HUES6 (cell line): Measurements from ENCODE around the gene ZMPSTE24.

Experiments
- H3K27ac ChIP-seq: 2 replicates; pipeline ENCODE4 v1.7.0; 2013; ENCODE audit warnings: low read depth, mild to moderate bottlenecking, low read length, inconsistent platforms
- H3K27me3 ChIP-seq: 2 replicates; pipeline ENCODE4 v1.6.1; 2013; ENCODE audit warnings: low read length; ENCODE audit not compliant: control insufficient read depth, insufficient read depth
- H3K36me3 ChIP-seq: 2 replicates; pipeline ENCODE4 v1.6.1; 2013; ENCODE audit warnings: low read length; ENCODE audit not compliant: control insufficient read depth, insufficient read depth
- H3K4me1 ChIP-seq: 2 replicates; pipeline ENCODE4 v1.6.1; 2013; ENCODE audit warnings: low read length; ENCODE audit not compliant: control insufficient read depth, insufficient read depth
- H3K4me3 ChIP-seq: 2 replicates; pipeline ENCODE4 v1.5.1; 2013; ENCODE audit warnings: low read depth, low read length
- H3K9ac ChIP-seq: one replicate; pipeline ENCODE4 v1.6.1; 2013; ENCODE audit warnings: mild to moderate bottlenecking, low read length
- H3K9me3 ChIP-seq: 2 replicates; pipeline ENCODE4 v1.6.1; 2013; ENCODE audit warnings: low read depth, low read length; ENCODE audit not compliant: control insufficient read depth, insufficient read depth

Gene ZMPSTE24

DNA sequence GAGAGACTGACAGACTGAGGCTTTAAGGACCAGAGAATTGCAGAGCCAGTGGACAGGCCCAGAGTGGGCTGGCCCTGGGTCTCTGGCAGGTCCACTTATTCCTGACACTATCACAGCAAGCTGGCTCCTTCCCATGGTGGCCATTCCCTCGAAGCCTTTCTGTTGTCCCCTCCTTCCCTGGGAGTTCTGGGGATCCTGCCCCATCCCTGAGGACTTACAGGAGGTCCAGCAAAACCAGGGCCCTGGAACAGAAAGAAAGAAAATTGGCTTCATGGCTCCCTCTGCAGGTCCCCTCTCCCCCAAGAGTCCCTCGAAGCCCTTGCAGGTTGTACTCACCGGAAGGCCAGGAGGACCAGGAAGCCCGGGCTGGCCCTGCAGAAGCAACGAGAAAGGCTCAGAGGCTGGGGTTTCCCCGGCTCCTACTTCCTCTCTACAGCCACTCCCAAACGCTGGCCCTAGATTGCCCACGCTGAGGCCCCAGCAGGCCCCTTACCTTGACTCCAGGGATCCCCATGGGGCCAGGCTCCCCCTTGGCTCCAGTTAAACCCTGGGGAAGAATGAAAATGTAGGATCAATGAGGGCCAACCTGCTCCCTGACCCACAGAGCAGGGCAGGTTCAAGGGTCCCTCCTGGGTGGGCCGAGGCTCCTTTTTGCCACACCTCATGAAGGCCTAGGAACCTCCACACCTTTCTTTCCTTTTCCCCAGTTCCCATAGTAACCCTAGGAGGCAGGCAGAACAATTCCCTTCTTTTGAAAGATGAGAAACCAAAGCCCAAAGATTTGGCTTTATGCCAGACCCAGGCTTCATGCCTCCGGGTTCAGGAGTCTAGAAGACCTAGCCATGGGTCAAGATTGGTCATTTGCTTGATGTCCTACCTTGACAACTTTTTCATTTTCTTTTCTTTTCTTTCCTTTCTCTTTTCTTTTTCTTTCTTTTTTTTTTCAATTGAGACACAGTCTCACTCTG lies 54.5 kb downstream of the ZMPSTE24 start:
- no peaks in the 10 kb centered on the region for H3K9me3 ChIP-seq
- H3K9ac ChIP-seq, result no peak overlapping the region
- H3K27me3 ChIP-seq, result peaks cover 40% of the 10 kb centered on the region
- H3K36me3 ChIP-seq, result peaks cover 4% of the 10 kb centered on the region; the same call in 1 of the 2 replicates
- no peak overlapping the region for H3K27ac ChIP-seq
- no peak overlapping the region for H3K4me3 ChIP-seq
- peaks cover 17% of the 10 kb centered on the region for H3K4me1 ChIP-seq

DNA sequence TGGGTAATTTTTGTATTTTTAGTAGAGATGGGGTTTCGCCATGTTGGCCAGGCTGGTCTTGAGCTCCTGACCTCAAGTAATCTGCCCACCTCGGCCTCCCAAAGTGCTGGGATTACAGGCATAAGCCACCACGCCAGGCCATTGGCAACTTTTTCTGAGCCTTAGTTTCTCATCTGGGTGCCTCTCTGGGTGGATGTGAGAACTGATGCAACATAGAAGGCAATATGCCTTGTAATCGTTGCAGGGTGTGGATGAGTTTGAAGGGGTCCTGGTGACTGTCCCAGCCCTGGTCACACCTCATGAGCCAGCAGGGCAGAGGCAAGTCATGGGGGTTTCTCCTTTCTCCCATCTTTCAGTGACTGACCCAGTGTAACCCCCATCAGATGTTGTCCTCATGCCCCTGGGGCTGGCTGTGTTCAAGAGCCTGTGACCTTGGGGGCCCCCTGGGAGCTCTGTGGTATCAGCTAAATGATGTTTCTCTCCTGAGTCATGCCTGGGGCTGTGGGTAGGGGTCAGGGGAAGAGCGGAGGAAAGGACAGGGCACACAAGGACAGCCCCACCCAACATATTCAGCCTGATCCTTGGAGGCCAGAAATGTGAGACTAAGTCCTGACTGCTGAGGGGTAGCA lies 55.4 kb downstream of the ZMPSTE24 start:
- H3K27me3 ChIP-seq, result peaks cover 47% of the 10 kb centered on the region
- H3K4me3 ChIP-seq, result no peak overlapping the region
- peaks cover 21% of the 10 kb centered on the region for H3K4me1 ChIP-seq
- H3K36me3 ChIP-seq, result peaks cover 4% of the 10 kb centered on the region; the same call in 1 of the 2 replicates
- H3K27ac ChIP-seq, result no peak overlapping the region
- no peak overlapping the region for H3K9ac ChIP-seq
- no peaks in the 10 kb centered on the region for H3K9me3 ChIP-seq

DNA sequence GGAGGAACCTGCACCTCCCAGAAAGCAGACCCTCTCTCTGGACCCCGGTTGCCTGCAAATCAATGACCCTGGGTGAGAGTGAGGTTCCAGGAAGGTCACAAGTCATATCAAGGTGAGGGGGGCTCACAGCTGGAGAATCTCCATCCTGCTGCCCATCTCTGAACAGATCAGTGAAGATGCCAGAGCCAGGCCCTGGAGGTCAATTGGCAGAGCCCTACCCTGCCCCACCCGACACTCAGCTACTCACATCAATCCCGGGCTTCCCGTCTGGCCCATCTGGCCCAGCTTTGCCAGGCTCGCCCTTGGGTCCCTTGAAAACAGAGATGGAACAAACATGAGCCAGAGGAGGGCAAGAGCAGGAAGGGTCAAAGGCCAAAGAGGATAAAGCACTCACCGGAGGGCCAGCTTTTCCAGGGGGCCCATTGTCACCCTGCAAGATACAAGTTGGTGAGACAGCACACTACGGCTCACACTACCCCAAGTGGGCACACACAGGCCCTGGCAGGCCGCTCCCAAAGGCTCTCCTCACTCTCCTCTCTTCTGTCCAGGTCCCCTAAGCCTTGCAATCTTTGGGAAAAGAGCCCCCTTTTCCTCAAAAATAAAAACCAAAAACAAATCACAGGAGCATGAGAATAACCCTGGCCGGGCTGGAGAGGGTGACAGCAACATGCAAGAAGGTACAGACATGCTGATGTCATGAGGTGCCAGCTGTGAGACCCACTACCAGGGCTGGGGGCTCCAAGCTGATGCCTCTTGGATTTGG lies 56.1 kb downstream of the ZMPSTE24 start:
- Histone ChIP-seq H3K36me3 (peaks cover 4% of the 10 kb centered on the region; the same call in 1 of the 2 replicates), H3K27me3 (peaks cover 54% of the 10 kb centered on the region), H3K9me3 (no peaks in the 10 kb centered on the region), H3K4me3 (peak overlapping the region; percentile 23; the same call in 1 of the 2 replicates), H3K27ac (no peak overlapping the region), H3K9ac (peak overlapping the region; percentile 34), H3K4me1 (peaks cover 21% of the 10 kb centered on the region)

DNA sequence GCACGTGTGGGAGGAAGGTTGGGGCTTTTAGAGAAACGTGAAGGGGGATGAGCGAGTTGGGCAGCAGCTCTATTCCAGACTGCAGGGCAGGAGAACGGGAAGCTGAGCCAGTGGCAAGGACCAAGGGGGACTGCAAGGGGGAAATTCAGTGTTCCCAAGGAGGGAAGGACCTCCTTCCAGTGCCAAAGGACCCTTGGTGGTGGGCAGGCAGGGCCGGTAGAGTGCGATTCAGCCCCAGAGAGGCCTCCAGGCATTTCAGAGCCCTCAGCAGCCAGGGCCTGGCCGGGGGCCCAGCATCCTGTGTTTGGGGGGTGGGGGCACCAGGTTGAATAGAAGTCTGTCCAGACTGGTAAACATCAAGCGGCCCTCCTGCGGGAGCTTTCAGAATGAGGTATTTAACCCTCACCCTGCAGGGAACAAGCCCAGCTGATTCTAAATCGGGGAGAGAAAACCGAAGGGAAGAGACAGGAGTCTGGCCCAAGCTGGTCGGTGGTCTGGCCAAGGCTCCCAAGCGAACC lies 56.7 kb downstream of the ZMPSTE24 start:
- peak overlapping the region; percentile 78 for H3K4me3 ChIP-seq
- peaks cover 54% of the 10 kb centered on the region for H3K27me3 ChIP-seq
- no peak overlapping the region for H3K27ac ChIP-seq
- H3K9me3 ChIP-seq, result no peaks in the 10 kb centered on the region
- peak overlapping the region; percentile 34 for H3K9ac ChIP-seq
- H3K36me3 ChIP-seq, result no peaks in the 10 kb centered on the region
- H3K4me1 ChIP-seq, result peaks cover 21% of the 10 kb centered on the region

DNA sequence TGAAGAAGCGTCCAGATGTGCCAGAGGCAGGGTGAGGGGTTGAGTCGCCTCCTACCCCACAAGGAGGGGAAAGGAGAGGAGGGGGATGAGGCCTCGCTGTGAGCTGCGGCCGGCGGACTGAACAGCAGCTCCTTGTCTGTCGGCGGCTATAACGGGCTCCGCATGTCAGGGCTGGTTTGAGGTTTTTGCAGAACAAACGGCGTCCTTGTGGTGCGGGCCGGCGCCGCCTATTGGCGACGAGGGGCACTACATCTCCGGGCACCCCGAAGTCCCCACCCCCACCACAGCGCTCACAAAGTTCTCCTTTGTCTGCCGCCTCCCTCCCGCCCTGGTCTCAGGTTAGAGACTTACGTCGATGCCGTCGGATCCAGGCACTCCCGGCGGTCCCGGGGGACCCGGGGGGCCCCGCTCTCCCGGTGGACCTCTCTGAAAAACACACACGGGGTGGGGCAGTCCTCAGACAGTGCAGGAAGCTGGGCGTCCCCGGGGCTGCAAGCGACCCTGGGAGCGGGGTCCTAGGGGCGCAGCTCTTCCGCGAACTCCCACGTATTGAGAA lies 57.3 kb downstream of the ZMPSTE24 start:
- H3K4me3 ChIP-seq, result peak overlapping the region; percentile 78
- no peaks in the 10 kb centered on the region for H3K36me3 ChIP-seq
- peak overlapping the region; percentile 57 for H3K9ac ChIP-seq
- H3K4me1 ChIP-seq, result peaks cover 21% of the 10 kb centered on the region
- no peaks in the 10 kb centered on the region for H3K9me3 ChIP-seq
- H3K27me3 ChIP-seq, result peaks cover 54% of the 10 kb centered on the region
- H3K27ac ChIP-seq, result no peak overlapping the region

DNA sequence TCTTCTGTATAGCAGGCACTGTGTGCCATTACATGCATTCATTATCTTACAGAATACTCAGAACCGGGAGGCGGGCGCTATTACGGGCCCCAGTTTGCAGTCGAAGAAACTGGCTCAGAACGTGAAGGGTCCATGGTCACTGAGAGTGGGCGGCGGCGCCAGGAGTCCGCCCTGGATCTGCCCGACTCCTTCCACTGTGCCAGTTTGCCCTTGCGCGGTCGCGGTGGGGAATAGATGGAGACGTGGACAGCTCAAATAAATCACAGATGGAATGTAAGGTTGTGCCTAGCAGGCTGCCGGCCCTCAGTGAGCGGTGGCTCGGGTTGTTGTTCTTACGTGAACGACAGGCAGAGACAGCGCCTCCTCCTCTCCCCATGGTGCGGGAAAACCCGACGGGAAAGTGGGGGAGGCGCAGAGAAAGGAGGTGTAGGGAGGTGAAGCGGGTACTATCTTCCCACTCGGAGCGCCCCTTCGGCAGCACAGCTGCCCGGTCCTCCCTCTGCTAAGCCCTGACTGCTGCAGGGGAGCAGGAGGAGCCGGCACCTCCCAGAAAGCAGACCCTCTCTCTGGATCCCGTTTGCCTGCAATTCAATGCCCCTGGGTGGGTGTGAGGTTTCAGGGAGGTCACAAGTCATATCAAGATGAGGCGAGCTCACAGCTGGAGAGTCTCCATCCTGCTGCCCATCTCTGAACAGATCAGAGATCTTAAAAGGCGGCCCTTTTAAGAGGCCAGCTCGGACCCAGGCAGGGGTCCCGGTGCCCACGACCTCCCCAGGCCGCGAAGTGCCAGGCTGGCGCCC lies 58.0 kb downstream of the ZMPSTE24 start:
- H3K4me1 ChIP-seq, result peaks cover 21% of the 10 kb centered on the region
- H3K9ac ChIP-seq, result peak overlapping the region; percentile 57
- peaks cover 54% of the 10 kb centered on the region for H3K27me3 ChIP-seq
- H3K27ac ChIP-seq, result no peak overlapping the region
- H3K4me3 ChIP-seq, result peak overlapping the region; percentile 78
- H3K9me3 ChIP-seq, result no peaks in the 10 kb centered on the region
- no peaks in the 10 kb centered on the region for H3K36me3 ChIP-seq

DNA sequence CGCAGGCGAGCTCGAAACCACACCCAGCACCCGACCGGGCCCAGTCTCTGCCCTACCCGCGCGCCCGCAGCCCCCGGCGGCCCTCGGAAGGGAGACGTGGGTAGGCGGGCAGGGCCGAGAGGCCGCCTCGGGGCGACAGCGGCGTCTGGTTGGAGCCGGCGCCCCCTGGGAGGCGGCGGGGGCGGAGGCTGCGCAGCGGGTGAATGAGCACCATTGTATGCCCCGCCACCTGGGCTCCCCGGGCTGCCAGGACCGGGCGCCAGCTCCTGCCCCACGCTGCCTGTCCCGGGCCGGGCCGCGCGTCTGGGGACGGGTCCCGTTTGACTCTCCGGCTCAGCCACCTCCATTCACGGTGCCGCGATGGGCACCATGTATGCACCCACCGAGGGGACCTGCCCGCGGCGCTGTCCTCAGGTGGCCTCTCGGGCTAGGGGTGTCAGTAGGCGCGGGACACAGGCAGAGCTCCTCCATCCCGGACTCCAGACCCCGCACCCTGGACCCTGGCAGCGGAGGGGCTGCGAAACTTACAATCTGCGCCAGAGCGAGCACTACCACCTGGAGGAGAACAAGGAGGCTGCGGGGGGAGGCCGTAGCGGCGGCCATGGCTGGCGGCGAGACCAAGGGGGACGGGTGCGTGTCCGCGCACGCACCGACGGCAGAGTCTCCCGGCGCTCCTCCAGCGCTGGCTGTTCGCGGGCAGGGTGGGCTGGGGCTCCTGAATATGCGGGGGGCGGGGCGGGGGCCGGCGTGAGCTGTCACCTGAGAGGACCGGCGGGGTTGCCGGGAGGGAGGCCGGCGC lies 58.8 kb downstream of the ZMPSTE24 start, which contains the start of gene COL9A2:
Gene COL9A2, minus strand, starts transcription at position 692 of the 799 bp plus-strand sequence. Its CDS starts 89 bp downstream, at position 603.
- Histone ChIP-seq H3K9ac (peak within 1 kb of the TSS; percentile 57), H3K27me3 (peaks cover 54% of the 10 kb centered on the region), H3K9me3 (no peaks in the 10 kb centered on the region), H3K4me3 (peak within 1 kb of the TSS; percentile 78), H3K4me1 (peaks cover 21% of the 10 kb centered on the region), H3K36me3 (no peaks in the 10 kb centered on the region), H3K27ac (no peak within 1 kb of the TSS)

DNA sequence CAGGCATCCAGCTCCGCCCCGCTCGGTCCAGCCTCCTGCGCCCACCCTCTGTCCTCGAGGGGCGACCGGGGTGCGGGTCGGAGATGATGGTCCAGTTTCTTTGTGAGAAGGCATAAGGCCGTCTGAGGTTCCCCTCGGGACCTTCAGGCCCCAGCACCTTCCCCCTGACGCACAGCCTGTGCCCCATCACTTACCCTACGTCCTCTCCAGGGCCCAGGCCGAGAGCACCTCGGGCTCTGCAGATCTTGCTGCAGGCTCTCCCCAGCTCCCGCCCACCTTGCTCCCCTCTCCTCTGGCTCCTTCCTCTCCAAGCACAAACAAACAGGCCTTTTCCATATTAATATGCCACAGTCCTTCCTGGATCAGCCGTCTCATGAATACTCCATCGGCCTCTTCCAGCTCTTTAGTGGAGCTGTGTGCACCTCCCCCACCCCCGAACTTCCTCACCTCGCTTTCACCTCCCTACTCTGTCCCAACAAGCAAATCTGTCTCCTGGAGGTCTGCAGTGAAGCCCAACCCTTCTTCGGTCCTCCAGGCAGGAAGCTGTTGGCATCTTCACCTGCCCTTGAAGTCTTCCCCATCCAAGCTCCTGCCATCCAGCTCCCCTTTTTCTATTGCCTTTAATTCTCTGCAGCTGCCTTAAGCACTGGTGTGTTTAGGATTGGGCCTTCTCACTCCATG lies 59.5 kb downstream of the ZMPSTE24 start:
- peak overlapping the region; percentile 78 for H3K4me3 ChIP-seq
- peaks cover 54% of the 10 kb centered on the region for H3K27me3 ChIP-seq
- H3K9me3 ChIP-seq, result no peaks in the 10 kb centered on the region
- H3K9ac ChIP-seq, result no peak overlapping the region
- no peak overlapping the region for H3K27ac ChIP-seq
- H3K4me1 ChIP-seq, result peaks cover 21% of the 10 kb centered on the region
- no peaks in the 10 kb centered on the region for H3K36me3 ChIP-seq

DNA sequence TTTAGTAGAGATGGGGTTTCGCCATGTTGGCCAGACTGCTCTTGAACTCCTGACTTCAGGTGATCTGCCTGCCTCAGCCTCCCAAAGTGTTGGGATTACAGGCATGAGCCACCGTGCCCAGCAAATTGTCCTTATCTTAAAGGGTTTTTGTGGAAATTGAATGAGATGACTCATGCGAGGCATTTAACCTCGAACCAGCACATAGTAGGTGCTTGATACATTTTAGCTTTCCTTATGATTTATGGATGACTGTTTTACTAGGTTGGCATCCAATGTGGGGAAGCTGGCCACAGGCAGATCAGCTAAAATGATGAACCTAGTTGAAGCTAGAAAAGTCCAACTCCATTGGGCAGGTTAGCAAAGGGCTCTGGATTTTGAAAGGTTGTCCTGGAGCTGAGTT lies 60.4 kb downstream of the ZMPSTE24 start:
- Histone ChIP-seq H3K36me3 (no peaks in the 10 kb centered on the region), H3K27me3 (peaks cover 52% of the 10 kb centered on the region), H3K4me3 (no peak overlapping the region), H3K4me1 (peaks cover 21% of the 10 kb centered on the region), H3K9me3 (no peaks in the 10 kb centered on the region), H3K9ac (no peak overlapping the region), H3K27ac (no peak overlapping the region)
